Liver (tissue), 9 donors: ENCODE data around the gene DIS3L2. TPM values are rescaled to one million over a fixed set of nuclear protein-coding genes. Genes with fewer than 3 reads are reported as not detected.

Experiments used
- DNase-seq: peaks from one replicate; pipeline ENCODE4 v3.0.0-alpha.2; 2017; ENCODE audit warnings: low spot score
- H3K27ac ChIP-seq, 2 donors: one replicate each; pipeline ENCODE4 v1.7.0; 2013; ENCODE audit warnings: inconsistent platforms in 2 of 2, low read length in 2 of 2, control low read depth in 1 of 2, low read depth in 1 of 2, mild to moderate bottlenecking in 1 of 2
- H3K27me3 ChIP-seq, 4 donors: one replicate each; pipeline versions ENCODE4 v1.6.1 to v1.7.0; 2013; ENCODE audit warnings: low read length in 3 of 4, inconsistent platforms in 1 of 4, mild to moderate bottlenecking in 1 of 4, moderate library complexity in 1 of 4; ENCODE audit not compliant: control insufficient read depth in 4 of 4, insufficient read depth in 4 of 4
- H3K36me3 ChIP-seq, 4 donors: one replicate each; pipeline versions ENCODE4 v1.6.1 to v1.7.0; 2013; ENCODE audit warnings: low read length in 3 of 4, mild to moderate bottlenecking in 3 of 4, low read depth in 1 of 4, moderate library complexity in 1 of 4; ENCODE audit not compliant: control insufficient read depth in 4 of 4, insufficient read depth in 3 of 4
- H3K4me1 ChIP-seq, 4 donors: one replicate each; pipeline versions ENCODE4 v1.6.1 to v1.7.0; 2013; ENCODE audit warnings: low read length in 3 of 4, mild to moderate bottlenecking in 3 of 4, moderate library complexity in 1 of 4; ENCODE audit not compliant: control insufficient read depth in 4 of 4, insufficient read depth in 4 of 4
- H3K4me3 ChIP-seq, 3 donors: one replicate each; pipeline versions ENCODE4 v1.6.1 to v1.7.0; 2013; ENCODE audit warnings: low read length in 3 of 3, control low read depth in 1 of 3, low read depth in 1 of 3, mild to moderate bottlenecking in 1 of 3
- H3K9ac ChIP-seq, 2 donors: one replicate each; pipeline ENCODE4 v1.7.0; 2013; ENCODE audit warnings: low read length in 2 of 2, mild to moderate bottlenecking in 2 of 2, moderate library complexity in 2 of 2, control low read depth in 1 of 2, low read depth in 1 of 2
- H3K9me3 ChIP-seq, 4 donors: one replicate each; pipeline versions ENCODE4 v1.6.1 to v1.7.0; 2013; ENCODE audit warnings: low read length in 3 of 4; ENCODE audit not compliant: control insufficient read depth in 4 of 4
- EGR1 ChIP-seq, 2 donors: IDR thresholded peaks; 2 replicates each; pipeline ENCODE4 v1.6.1; 2016 to 2018; ENCODE audit warnings: antibody characterized with exemption in 2 of 2, low read depth in 2 of 2
- FOXA1 ChIP-seq: IDR thresholded peaks from 2 replicates; pipeline ENCODE4 v1.6.1; 2016; ENCODE audit warnings: antibody characterized with exemption
- FOXA2 ChIP-seq: IDR thresholded peaks from 2 replicates; pipeline ENCODE4 v1.6.1; 2016; ENCODE audit warnings: antibody characterized with exemption
- GABPA ChIP-seq, 2 donors: IDR thresholded peaks in 1 of 2; conservative IDR thresholded peaks in 1 of 2; 2 replicates each; pipeline ENCODE4 v1.6.1; 2016; ENCODE audit warnings: antibody characterized with exemption in 2 of 2, mild to moderate bottlenecking in 1 of 2, moderate library complexity in 1 of 2
- HNF4A ChIP-seq, 2 donors: conservative IDR thresholded peaks; 2 replicates each; pipeline ENCODE4 v1.6.1; 2016; ENCODE audit warnings: antibody characterized with exemption in 2 of 2, mild to moderate bottlenecking in 2 of 2
- HNF4G ChIP-seq: IDR thresholded peaks from 2 replicates; pipeline ENCODE4 v1.6.1; 2016; ENCODE audit warnings: antibody characterized with exemption
- JUND ChIP-seq, 2 donors: IDR thresholded peaks; 2 replicates each; pipeline ENCODE4 v1.6.1; 2016; ENCODE audit warnings: antibody characterized with exemption in 2 of 2
- NR2F2 ChIP-seq: IDR thresholded peaks from 2 replicates; pipeline ENCODE4 v1.6.1; 2016; ENCODE audit warnings: antibody characterized with exemption
- RAD21 ChIP-seq, 2 donors: IDR thresholded peaks; 2 replicates each; pipeline ENCODE4 v1.6.1; 2016; ENCODE audit warnings: antibody characterized with exemption in 2 of 2, mild to moderate bottlenecking in 2 of 2
- RXRA ChIP-seq, 2 donors: IDR thresholded peaks; 2 replicates each; pipeline ENCODE4 v1.6.1; 2017 to 2018; ENCODE audit warnings: antibody characterized with exemption in 2 of 2, mild to moderate bottlenecking in 1 of 2
- SP1 ChIP-seq: IDR thresholded peaks from 2 replicates; pipeline ENCODE4 v1.6.1; 2018; ENCODE audit warnings: antibody characterized with exemption, mild to moderate bottlenecking
- TAF1 ChIP-seq: conservative IDR thresholded peaks from 2 replicates; pipeline ENCODE4 v1.6.1; 2016; ENCODE audit warnings: antibody characterized with exemption, mild to moderate bottlenecking
- YY1 ChIP-seq: IDR thresholded peaks from 2 replicates; pipeline ENCODE4 v1.6.1; 2016; ENCODE audit warnings: antibody characterized with exemption, mild to moderate bottlenecking
- WGBS: extraction: QIAGEN DNeasy Blood & Tissue Kit; methylation state at CpG from one replicate; pipeline ENCODE4 v1.1.7; 2013; 5-methylcytosine and 5-hydroxymethylcytosine counted together
- polyA plus RNA-seq, 2 donors: library from polyadenylated mRNA; stranded (reverse) in 1 of 2; unstranded in 1 of 2; fragments of 200-250 nt in 1 of 2; fragments of >200 nt in 1 of 2; fragmentation: Nextera tagmentation in 1 of 2; extraction: Ambion mirVana in 1 of 2; gene quantifications; one replicate each; pipeline versions ENCODE4 v1.2.1 to v1.2.3, GENCODE V29; 2013 to 2015
- total RNA-seq, 2 donors: library from RNA; depleted of rRNA; stranded (reverse); fragments of >200 nt; gene quantifications; one replicate each; pipeline ENCODE4 v1.2.3, GENCODE V29; 2014
- TF ChIP-seq, protein P1 (sequence below): IDR thresholded peaks from 2 replicates; pipeline ENCODE4 v1.6.1; 2016; ENCODE audit warnings: antibody characterized with exemption
- TF ChIP-seq, protein P2 (sequence below): fragments of 150-350 bp; IDR thresholded peaks from 2 replicates; pipeline ENCODE4 v1.5.1; 2017; ENCODE audit warnings: improper control_type of control experiment, low read depth, low read length; ENCODE audit not compliant: missing input control
- TF ChIP-seq, protein P3 (sequence below): IDR thresholded peaks from 2 replicates; pipeline ENCODE4 v1.6.1; 2016; ENCODE audit warnings: antibody characterized with exemption, mild to moderate bottlenecking
- TF ChIP-seq, protein P4 (sequence below): IDR thresholded peaks from 2 replicates; pipeline ENCODE4 v1.6.1; 2016; ENCODE audit warnings: antibody characterized with exemption
- TF ChIP-seq, protein P5 (sequence below): IDR thresholded peaks from 2 replicates; pipeline ENCODE4 v1.6.1; 2016; ENCODE audit warnings: antibody characterized with exemption
- donor health status: healthy.
- donor health status: healthy.
- donor health status: healthy.
- donor health status: healthy.
- donor health status: healthy.

DIS3L2 gene
- total and polyA plus RNA-seq, 4 donors: 5.7 to 21.5 (median 8.8) TPM

DNA sequence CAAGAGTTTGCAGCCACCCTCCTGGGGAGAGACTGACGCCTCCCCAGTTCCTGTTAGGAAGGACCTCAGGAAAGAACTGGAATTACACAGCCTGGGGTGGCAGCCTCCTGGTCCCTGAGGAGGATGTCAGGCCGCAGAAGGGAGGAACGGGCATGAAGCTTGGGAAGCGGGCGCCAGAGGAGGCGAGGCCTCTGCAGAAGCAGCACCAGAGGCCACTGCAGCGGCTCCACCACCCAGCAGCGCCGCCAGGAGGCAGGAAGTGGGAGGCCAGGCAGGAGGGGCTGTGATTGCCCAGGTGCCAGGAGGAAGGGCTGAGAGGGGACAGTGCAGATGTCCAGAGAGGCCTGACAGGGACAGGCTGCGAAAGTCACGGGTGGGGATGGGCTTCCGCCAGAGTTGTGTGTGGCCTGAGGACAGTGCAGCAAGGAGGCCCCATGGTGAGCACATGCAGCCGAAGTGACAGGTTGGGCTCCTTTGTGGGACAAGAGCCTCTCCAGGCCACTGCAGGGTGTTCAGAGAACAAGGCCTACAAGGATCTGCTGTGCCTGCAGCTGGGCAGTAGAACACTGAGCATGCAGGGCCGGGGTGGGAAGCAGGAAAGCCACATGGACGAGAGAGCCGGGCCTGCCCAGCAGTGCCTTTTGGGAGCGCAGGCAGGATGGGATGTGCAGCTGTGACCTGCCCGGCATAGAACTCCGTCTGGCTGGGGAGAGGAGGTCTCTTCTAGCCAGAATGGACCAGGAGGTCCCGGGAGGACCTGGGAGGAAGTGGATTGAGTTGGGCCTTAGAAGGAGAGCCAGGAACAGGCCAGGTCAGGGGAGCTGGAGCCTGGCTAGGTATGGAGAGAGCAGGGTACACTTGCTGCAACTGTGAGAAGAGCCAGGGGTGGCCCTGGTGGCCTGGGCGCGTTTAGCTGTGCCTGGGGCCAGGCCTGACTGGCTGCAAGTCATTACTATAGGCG, 377.9 kb downstream of the DIS3L2 start:
- Histone ChIP-seq H3K27ac (no peak overlapping the region), H3K9me3 (no peaks in the 10 kb centered on the region), H3K27me3 (no peaks in the 10 kb centered on the region), H3K4me3 (no peak overlapping the region), H3K36me3 (peaks cover 0 to 2% (median 0%) of the 10 kb centered on the region in 4 donors), H3K9ac (no peak overlapping the region), H3K4me1 (no peaks in the 10 kb centered on the region)
- no peak for DNase-seq
- no peak for TF ChIP-seq FOXA2
- TF ChIP-seq NR2F2: no peak
- TF ChIP-seq, protein P1, sequence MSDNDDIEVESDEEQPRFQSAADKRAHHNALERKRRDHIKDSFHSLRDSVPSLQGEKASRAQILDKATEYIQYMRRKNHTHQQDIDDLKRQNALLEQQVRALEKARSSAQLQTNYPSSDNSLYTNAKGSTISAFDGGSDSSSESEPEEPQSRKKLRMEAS: no peak
- TF ChIP-seq, protein P2, sequence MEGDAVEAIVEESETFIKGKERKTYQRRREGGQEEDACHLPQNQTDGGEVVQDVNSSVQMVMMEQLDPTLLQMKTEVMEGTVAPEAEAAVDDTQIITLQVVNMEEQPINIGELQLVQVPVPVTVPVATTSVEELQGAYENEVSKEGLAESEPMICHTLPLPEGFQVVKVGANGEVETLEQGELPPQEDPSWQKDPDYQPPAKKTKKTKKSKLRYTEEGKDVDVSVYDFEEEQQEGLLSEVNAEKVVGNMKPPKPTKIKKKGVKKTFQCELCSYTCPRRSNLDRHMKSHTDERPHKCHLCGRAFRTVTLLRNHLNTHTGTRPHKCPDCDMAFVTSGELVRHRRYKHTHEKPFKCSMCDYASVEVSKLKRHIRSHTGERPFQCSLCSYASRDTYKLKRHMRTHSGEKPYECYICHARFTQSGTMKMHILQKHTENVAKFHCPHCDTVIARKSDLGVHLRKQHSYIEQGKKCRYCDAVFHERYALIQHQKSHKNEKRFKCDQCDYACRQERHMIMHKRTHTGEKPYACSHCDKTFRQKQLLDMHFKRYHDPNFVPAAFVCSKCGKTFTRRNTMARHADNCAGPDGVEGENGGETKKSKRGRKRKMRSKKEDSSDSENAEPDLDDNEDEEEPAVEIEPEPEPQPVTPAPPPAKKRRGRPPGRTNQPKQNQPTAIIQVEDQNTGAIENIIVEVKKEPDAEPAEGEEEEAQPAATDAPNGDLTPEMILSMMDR: no peak
- TF ChIP-seq, protein P3, sequence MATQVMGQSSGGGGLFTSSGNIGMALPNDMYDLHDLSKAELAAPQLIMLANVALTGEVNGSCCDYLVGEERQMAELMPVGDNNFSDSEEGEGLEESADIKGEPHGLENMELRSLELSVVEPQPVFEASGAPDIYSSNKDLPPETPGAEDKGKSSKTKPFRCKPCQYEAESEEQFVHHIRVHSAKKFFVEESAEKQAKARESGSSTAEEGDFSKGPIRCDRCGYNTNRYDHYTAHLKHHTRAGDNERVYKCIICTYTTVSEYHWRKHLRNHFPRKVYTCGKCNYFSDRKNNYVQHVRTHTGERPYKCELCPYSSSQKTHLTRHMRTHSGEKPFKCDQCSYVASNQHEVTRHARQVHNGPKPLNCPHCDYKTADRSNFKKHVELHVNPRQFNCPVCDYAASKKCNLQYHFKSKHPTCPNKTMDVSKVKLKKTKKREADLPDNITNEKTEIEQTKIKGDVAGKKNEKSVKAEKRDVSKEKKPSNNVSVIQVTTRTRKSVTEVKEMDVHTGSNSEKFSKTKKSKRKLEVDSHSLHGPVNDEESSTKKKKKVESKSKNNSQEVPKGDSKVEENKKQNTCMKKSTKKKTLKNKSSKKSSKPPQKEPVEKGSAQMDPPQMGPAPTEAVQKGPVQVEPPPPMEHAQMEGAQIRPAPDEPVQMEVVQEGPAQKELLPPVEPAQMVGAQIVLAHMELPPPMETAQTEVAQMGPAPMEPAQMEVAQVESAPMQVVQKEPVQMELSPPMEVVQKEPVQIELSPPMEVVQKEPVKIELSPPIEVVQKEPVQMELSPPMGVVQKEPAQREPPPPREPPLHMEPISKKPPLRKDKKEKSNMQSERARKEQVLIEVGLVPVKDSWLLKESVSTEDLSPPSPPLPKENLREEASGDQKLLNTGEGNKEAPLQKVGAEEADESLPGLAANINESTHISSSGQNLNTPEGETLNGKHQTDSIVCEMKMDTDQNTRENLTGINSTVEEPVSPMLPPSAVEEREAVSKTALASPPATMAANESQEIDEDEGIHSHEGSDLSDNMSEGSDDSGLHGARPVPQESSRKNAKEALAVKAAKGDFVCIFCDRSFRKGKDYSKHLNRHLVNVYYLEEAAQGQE: no peak
- no peak for TF ChIP-seq GABPA (IDR thresholded peaks at IDR 0.05 in 1 of 2, conservative IDR thresholded peaks at IDR 0.05 in 1 of 2)
- no peak for TF ChIP-seq RAD21 (IDR thresholded peaks at IDR 0.05)
- TF ChIP-seq FOXA1: no peak
- no peak for TF ChIP-seq RXRA (IDR thresholded peaks at IDR 0.05)
- TF ChIP-seq HNF4A (conservative IDR thresholded peaks at IDR 0.05): no peak
- TF ChIP-seq YY1: no peak
- TF ChIP-seq EGR1 (IDR thresholded peaks at IDR 0.05; ENCODE audit: low read depth in 2 of 2): no peak
- no peak for TF ChIP-seq SP1
- 92% methylated on average over 23 of the region's 23 CpGs for WGBS

- H3K36me3 ChIP-seq: peaks cover 0 to 2% (median 0%) of the 10 kb centered on the region in 4 donors
- TF ChIP-seq EGR1 (IDR thresholded peaks at IDR 0.05; ENCODE audit: low read depth in 2 of 2): no peak
- no peak for TF ChIP-seq GABPA (IDR thresholded peaks at IDR 0.05 in 1 of 2, conservative IDR thresholded peaks at IDR 0.05 in 1 of 2)
- TF ChIP-seq, protein P4, sequence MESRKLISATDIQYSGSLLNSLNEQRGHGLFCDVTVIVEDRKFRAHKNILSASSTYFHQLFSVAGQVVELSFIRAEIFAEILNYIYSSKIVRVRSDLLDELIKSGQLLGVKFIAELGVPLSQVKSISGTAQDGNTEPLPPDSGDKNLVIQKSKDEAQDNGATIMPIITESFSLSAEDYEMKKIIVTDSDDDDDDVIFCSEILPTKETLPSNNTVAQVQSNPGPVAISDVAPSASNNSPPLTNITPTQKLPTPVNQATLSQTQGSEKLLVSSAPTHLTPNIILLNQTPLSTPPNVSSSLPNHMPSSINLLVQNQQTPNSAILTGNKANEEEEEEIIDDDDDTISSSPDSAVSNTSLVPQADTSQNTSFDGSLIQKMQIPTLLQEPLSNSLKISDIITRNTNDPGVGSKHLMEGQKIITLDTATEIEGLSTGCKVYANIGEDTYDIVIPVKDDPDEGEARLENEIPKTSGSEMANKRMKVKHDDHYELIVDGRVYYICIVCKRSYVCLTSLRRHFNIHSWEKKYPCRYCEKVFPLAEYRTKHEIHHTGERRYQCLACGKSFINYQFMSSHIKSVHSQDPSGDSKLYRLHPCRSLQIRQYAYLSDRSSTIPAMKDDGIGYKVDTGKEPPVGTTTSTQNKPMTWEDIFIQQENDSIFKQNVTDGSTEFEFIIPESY: no peak
- TF ChIP-seq FOXA1: no peak
- no peak for TF ChIP-seq YY1
- TF ChIP-seq, protein P1: no peak
- no peak for TF ChIP-seq SP1
- no peak for TF ChIP-seq NR2F2
- no peak for TF ChIP-seq TAF1
- no peak for TF ChIP-seq RXRA (IDR thresholded peaks at IDR 0.05)
- no peak for TF ChIP-seq HNF4A (conservative IDR thresholded peaks at IDR 0.05)
- TF ChIP-seq, protein P5, sequence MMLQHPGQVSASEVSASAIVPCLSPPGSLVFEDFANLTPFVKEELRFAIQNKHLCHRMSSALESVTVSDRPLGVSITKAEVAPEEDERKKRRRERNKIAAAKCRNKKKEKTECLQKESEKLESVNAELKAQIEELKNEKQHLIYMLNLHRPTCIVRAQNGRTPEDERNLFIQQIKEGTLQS: no peak
- no peak for TF ChIP-seq JUND (IDR thresholded peaks at IDR 0.05)
- TF ChIP-seq, protein P2: no peak
- TF ChIP-seq HNF4G: no peak
- TF ChIP-seq FOXA2: no peak
- H3K9ac ChIP-seq: no peak overlapping the region
- H3K4me3 ChIP-seq: no peak overlapping the region
- no peak for DNase-seq
- H3K4me1 ChIP-seq: no peaks in the 10 kb centered on the region
- no peaks in the 10 kb centered on the region for H3K27me3 ChIP-seq
- H3K27ac ChIP-seq: no peak overlapping the region
- H3K9me3 ChIP-seq: no peaks in the 10 kb centered on the region
- 93% methylated on average over 14 of the region's 14 CpGs for WGBS
These were observed 378.8 kb downstream of the DIS3L2 start for GRCh38 chr2:232340171-232340935.
